ENCODE data around the gene UROS.

- TF ChIP-seq CTCF (IDR thresholded peaks at IDR 0.05; ENCODE audit: insufficient read depth, low read depth, low read length) (no peak), EZH2 (IDR thresholded peaks at IDR 0.05; ENCODE audit: insufficient read depth, low read length) (no peak)
These were observed 39.1 kb downstream of the UROS start for GRCh38 chr10:125783957-125784356.

Data from astrocyte (in vitro differentiated cells and primary cell).